Prostate gland (tissue), 2 donors: ENCODE results near the gene ATXN1.

Experiments
- POLR2A ChIP-seq: fragments of 450-650 bp; IDR thresholded peaks from one replicate; pipeline ENCODE4 v1.6.1; 2016; ENCODE audit warnings: antibody characterized with exemption, mild to moderate bottlenecking
- TF ChIP-seq, protein P1 (sequence below), 4 experiments: fragments of 200-600 bp in 2 of 4; fragments of 450-650 bp in 2 of 4; sonication (generic) in 2 of 4; IDR thresholded peaks; 1 replicate in 3 of 4; 2 replicates in 1 of 4; pipeline ENCODE4 v1.5.1; 2016 to 2019; ENCODE audit warnings: antibody characterized with exemption in 4 of 4, mild to moderate bottlenecking in 2 of 4, moderate library complexity in 2 of 4

DNA sequence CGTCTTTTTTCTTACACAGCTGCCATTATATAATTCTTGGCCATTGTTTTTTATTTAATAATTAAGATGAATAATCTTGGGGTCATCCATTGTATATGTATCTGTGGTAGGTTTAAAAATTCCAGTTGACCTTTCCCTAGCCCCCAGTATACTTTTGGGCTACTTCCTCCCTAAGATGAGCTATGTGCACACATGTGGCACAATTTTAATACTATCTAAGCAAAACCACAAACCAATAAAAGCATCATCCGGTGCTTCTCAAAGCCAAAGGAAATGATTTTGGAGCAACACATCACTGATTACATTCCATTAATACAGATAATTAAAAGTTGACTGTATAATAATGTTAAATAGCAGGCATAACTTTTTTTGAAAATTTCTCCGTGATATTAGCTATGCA is 161.2 kb downstream of the ATXN1 start:
- TF ChIP-seq, protein P1, sequence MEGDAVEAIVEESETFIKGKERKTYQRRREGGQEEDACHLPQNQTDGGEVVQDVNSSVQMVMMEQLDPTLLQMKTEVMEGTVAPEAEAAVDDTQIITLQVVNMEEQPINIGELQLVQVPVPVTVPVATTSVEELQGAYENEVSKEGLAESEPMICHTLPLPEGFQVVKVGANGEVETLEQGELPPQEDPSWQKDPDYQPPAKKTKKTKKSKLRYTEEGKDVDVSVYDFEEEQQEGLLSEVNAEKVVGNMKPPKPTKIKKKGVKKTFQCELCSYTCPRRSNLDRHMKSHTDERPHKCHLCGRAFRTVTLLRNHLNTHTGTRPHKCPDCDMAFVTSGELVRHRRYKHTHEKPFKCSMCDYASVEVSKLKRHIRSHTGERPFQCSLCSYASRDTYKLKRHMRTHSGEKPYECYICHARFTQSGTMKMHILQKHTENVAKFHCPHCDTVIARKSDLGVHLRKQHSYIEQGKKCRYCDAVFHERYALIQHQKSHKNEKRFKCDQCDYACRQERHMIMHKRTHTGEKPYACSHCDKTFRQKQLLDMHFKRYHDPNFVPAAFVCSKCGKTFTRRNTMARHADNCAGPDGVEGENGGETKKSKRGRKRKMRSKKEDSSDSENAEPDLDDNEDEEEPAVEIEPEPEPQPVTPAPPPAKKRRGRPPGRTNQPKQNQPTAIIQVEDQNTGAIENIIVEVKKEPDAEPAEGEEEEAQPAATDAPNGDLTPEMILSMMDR (IDR thresholded peaks at IDR 0.05): no peak
- TF ChIP-seq POLR2A: no peak
